Mucosa of gallbladder (tissue), 1 donor: ENCODE data around the gene TGFBR3. TPM values are rescaled to one million over a fixed set of nuclear protein-coding genes. Genes with fewer than 3 reads are reported as not detected.

Source experiments
- DNase-seq: peaks from one replicate; pipeline ENCODE4 v3.0.0-alpha.2; 2020; ENCODE audit warnings: low spot score
- total RNA-seq: library from RNA; stranded (reverse); gene quantifications from one replicate; pipeline ENCODE4 v1.2.1, GENCODE V29; 2021
- donor health status: DM: no; HTN: no; CAD: no.

TGFBR3 gene
- total RNA-seq, 1 donor from 2014 or later: 54.4 TPM

GRCh38 chr1:91781371-91781825, 104.6 kb downstream of the TGFBR3 start:
- no peak for DNase-seq

- no peak for DNase-seq
Measured at GRCh38 chr1:91779548-91780021, 106.4 kb downstream of the TGFBR3 start.

- DNase-seq: no peak
Measured at GRCh38 chr1:91778964-91779363, 107.0 kb downstream of the TGFBR3 start.

GRCh38 chr1:91777630-91778300, 108.2 kb downstream of the TGFBR3 start:
- DNase-seq: no peak

- DNase-seq: no peak
Measured at GRCh38 chr1:91777196-91777595, 108.8 kb downstream of the TGFBR3 start.

- DNase-seq: no peak
Measured at GRCh38 chr1:91776068-91776794, 109.7 kb downstream of the TGFBR3 start.

GRCh38 chr1:91775227-91775626, 110.7 kb downstream of the TGFBR3 start:
- DNase-seq: no peak

GRCh38 chr1:91774520-91775203, 111.3 kb downstream of the TGFBR3 start:
- no peak for DNase-seq

GRCh38 chr1:91771717-91772116, 114.2 kb downstream of the TGFBR3 start:
- DNase-seq: no peak

- DNase-seq: no peak
Measured at GRCh38 chr1:91770667-91771268, 115.2 kb downstream of the TGFBR3 start.

GRCh38 chr1:91769742-91770141, 116.2 kb downstream of the TGFBR3 start:
- DNase-seq: no peak

- no peak for DNase-seq
Measured at GRCh38 chr1:91768786-91769725, 116.9 kb downstream of the TGFBR3 start.

- DNase-seq: no peak
Measured at GRCh38 chr1:91768120-91768519, 117.8 kb downstream of the TGFBR3 start.

- DNase-seq: no peak
Measured at GRCh38 chr1:91766883-91767282, 119.1 kb downstream of the TGFBR3 start.

- no peak for DNase-seq
Measured at GRCh38 chr1:91765880-91766443, 120.0 kb downstream of the TGFBR3 start.

- DNase-seq: peak; percentile 28
Measured at GRCh38 chr1:91765293-91765692, 120.7 kb downstream of the TGFBR3 start.

GRCh38 chr1:91764471-91765115, 121.4 kb downstream of the TGFBR3 start:
- no peak for DNase-seq

- no peak for DNase-seq
Measured at GRCh38 chr1:91763252-91763651, 122.7 kb downstream of the TGFBR3 start.

GRCh38 chr1:91761295-91761721, 124.6 kb downstream of the TGFBR3 start:
- DNase-seq: no peak

GRCh38 chr1:91760512-91760911, 125.4 kb downstream of the TGFBR3 start:
- DNase-seq: no peak
